IPS DF 19.7 (cell line): ENCODE results near the gene LEMD1.

Experiments
- DNase-seq: peaks from one replicate; pipeline ENCODE4 v3.0.0-alpha.2; 2013; ENCODE audit warnings: low read depth, low spot score

Gene LEMD1

DNA sequence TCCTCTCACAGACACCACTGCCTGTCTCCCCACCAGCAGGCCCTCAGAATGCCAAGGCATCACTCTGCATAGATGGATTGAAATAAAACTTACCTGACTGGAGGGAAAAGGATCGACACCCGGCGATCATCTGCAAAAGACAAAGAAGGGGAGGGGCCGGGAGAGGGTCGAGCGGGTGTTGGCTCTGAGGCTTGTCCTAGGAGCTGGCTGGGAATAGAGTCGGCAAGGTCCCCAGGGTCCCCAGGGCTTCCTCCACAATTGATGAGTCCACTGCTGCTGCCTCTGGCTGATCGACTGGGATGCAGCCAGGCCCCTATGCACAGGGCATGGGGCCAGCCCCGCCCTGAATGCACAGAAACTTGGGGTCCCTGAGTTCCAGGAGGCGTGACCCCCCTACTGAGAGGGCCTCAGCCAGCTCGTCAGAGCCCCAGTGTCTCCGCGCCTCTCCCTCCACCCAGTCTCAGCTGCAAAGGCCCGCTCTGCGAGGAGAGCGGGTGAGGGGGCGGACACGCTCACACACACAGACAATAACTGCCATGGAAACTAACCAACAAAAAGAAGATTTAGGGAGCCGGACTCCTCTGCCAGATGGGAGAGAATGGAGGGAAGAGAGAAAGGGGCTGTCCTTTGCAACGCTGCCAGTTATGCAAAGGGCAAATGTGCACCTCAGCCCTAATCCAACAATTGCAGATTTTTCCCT is 65.3 kb downstream of the LEMD1 start, which contains the start of gene KLHDC8A:
TSS of gene KLHDC8A (minus strand) at position 483 of the 700 bp plus-strand sequence. CDS start 13,318 bp downstream, outside the sequence.
- no peak for DNase-seq

- no peak for DNase-seq
Observed at GRCh38 chr1:205355075-205355453, 66.8 kb downstream of the LEMD1 start.

GRCh38 chr1:205354259-205355074 is 67.4 kb downstream of the LEMD1 start:
- DNase-seq: no peak

DNA sequence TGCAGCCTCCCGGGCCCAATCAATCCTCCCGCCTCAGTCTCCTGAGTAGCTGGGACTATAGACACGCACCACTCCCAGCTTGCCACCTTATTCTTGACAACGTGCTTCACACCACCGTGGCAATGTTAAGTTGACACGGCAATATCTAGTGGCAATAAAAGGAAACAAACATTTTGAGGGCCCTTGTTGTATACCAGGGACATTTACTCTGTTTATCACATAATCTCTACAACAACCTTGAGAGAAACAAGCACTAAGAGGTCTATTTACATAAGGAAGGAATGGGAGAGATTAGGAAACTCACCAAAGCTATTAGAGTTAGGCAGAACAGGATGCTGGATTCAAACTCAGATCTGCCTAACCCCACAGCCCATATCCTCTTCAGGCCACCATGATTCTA is 68.2 kb downstream of the LEMD1 start:
- DNase-seq: no peak

GRCh38 chr1:205353191-205353590 is 68.7 kb downstream of the LEMD1 start:
- no peak for DNase-seq

GRCh38 chr1:205351984-205352713 is 69.7 kb downstream of the LEMD1 start:
- DNase-seq: no peak

DNA sequence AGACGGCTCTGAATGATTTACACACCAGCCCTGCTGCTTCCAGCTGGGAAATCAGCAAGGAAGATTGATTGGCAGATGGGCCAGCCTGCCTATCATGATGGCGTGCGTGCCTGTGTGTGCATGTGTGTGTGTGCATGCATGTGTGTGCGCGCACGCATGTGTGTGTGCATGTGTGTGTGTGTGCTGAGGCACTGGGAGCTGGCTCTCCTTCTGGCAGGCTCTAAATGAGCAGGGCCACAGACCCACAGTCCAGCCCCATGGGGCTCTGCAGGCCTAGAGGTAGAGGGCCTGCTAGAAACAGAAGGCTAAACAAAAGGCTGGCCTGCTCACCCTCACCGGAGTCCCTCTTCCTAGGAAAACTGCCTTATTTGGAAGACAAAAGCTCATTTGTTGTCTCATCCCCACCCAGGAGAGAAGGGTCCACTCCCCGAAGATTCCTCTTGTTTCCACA is 71.1 kb downstream of the LEMD1 start:
- DNase-seq: peak; percentile 72

DNA sequence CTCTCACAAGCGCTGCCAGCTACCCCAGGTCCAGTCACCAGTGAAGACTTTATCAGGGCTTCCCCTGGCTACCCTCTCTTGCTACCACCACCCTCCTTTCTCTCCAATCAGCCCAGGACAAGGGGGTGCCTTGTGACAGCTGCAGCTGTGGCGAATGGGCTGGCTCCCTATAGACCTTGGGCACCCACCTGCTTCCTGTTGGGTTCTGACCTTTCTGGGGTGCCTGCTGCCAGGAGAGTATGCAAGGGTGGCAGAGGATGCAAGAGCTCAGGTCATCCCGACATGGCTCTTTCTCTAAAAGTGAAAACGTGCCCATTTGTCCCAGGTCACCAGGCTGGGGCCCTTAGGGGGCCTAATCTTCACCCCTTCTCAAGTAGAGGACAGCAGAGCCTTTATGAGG is 71.7 kb downstream of the LEMD1 start:
- no peak for DNase-seq

GRCh38 chr1:205348554-205349487 is 73.0 kb downstream of the LEMD1 start:
- DNase-seq: no peak

DNA sequence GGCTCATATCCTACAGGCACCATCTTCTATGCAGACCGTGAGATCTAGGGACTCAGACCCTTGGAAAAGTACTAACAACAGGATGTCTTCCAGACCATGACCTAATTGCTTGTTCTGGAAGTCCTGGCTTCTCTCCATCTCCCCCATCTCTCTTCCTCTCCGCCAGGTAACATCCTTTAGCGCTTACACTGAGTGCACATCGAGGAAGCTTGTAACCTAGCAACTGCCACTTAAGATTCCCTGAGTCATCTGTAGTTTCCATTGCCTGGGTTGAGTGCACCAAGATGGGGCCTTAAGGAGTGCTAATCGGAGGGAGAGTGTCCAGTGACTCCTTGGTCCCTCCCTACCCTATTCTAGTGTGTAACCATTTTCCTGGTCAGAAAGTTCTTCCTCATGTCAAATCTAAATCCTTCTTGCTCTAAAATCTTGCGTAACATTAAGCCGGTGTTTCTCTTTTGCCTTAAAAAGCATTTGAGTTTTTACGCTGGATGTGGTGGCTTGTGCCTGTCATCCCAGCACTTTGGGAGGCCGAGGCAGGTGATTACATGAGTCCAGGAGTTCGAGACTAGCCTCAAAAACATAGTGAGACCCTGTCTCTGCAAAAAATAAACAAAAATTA is 74.8 kb downstream of the LEMD1 start:
- DNase-seq: no peak

DNA sequence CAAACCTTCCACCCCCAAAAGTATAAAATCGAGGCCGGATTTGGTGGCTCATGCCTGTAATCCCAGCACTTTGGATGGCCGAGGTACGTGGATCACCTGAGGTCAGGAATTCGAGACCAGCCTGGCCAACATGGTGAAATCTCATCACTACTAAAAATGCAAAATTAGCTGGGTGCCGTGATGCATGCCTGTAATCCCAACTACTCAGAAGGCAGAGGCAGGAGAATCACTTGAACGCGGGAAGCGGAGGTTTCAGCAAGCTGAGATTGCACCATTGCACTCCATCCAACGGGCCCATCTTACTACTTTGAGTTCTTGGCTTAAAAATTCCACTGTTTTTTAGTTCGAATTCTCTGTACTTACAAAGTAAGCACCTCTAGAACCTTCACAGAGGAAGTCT is 76.1 kb downstream of the LEMD1 start:
- no peak for DNase-seq

GRCh38 chr1:205344066-205344928 is 77.6 kb downstream of the LEMD1 start:
- DNase-seq: no peak

- DNase-seq: no peak
Observed at GRCh38 chr1:205343431-205344065, 78.3 kb downstream of the LEMD1 start.

- DNase-seq: no peak
Observed at GRCh38 chr1:205342986-205343385, 78.9 kb downstream of the LEMD1 start.

- DNase-seq: no peak
Observed at GRCh38 chr1:205340676-205341075, 81.2 kb downstream of the LEMD1 start.

- no peak for DNase-seq
Observed at GRCh38 chr1:205339717-205340116, 82.1 kb downstream of the LEMD1 start.

- no peak for DNase-seq
Observed at GRCh38 chr1:205339197-205339702, 82.6 kb downstream of the LEMD1 start.

DNA sequence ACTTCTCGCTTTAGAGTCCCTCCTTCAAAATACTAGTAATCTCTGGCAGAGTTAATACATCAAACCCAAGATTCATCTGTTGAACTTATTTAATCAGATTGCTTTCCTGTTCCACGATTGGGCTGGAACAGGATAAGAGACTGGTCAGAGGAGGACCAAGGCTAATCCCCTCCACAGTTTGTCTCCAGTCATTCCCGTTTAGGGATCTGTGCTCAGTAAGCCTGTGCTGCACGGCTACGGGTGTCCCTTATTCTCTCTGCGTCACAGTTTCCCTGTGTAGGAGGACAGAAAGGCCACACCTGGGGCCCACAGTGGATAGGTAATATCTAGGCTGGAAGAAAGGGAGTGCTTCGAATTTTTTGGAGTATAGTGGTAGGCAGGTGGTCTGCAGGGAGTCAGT is 83.8 kb downstream of the LEMD1 start:
- no peak for DNase-seq

DNA sequence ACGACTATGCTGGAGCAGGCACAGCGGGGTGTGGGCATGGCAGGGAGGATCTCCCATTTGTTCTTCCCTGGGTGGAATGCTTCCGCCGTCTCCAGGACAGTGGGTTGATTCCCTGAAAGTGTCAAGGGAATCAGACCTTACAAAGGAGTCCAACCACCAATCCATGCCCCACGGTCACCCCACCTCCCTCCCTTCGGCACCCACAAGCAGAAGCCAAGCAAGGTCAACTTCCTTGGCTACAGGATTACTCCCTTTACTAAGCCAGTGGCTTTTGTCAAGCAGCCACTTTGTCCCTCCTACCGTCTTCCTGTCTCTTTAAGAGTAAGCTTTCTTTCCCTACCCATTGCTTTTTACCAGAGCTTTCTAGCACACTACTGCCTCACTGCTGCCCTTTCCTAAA is 84.4 kb downstream of the LEMD1 start:
- no peak for DNase-seq
